Measurements from ENCODE around the gene GLIS1. TPM values are rescaled to one million over a fixed set of nuclear protein-coding genes. Genes with fewer than 3 reads are reported as not detected.

GLIS1 gene
- polyA plus RNA-seq, 3 donors: not detected

GRCh38 chr1:53716150-53716549 is 22.8 kb downstream of the GLIS1 start:
- H3K9me3 Mint-ChIP-seq: no peaks in the 10 kb centered on the region
- Histone ChIP-seq H2AFZ (ENCODE audit: insufficient read depth, low read depth, low read length, poor library complexity, severe bottlenecking) (no peak overlapping the region), H3K9ac (ENCODE audit: insufficient read depth, low read length, poor library complexity, severe bottlenecking) (no peak overlapping the region), H3K4me2 (replicated peaks; ENCODE audit: extremely low read depth, low read length, poor library complexity, severe bottlenecking) (no peak overlapping the region), H3K9me3 (replicated peaks in 1 of 2; ENCODE audit: control insufficient read depth in 1 of 2, insufficient read depth in 1 of 2, low read length in 2 of 2) (no peaks in the 10 kb centered on the region), H3K36me3 (replicated peaks in 1 of 2; ENCODE audit: control insufficient read depth in 1 of 2, insufficient read depth in 2 of 2, low read length in 2 of 2) (no peaks in the 10 kb centered on the region), H4K20me1 (ENCODE audit: insufficient read depth, low read length) (no peaks in the 10 kb centered on the region), H3K27ac (ENCODE audit: low read depth in 1 of 2, low read length in 2 of 2) (no peak overlapping the region), H3K4me3 (replicated peaks in 1 of 3; ENCODE audit: low read depth in 2 of 3, low read length in 3 of 3) (no peak overlapping the region), H3K27me3 (ENCODE audit: control insufficient read depth in 2 of 2, insufficient read depth in 2 of 2, low read length in 2 of 2) (no peaks in the 10 kb centered on the region), H3K79me2 (ENCODE audit: insufficient read depth, low read length) (no peaks in the 10 kb centered on the region), H3K4me1 (ENCODE audit: control insufficient read depth in 1 of 2, insufficient read depth in 2 of 2, low read length in 2 of 2) (no peaks in the 10 kb centered on the region)
- H3K36me3 Mint-ChIP-seq: no peaks in the 10 kb centered on the region
- intact Hi-C loops (cut with micrococcal nuclease): no loop called here
- no peak for TF ChIP-seq CTCF (IDR thresholded peaks at IDR 0.05)
- DNase-seq: no peak
- H3K4me3 Mint-ChIP-seq: no peak overlapping the region
- H3K4me1 Mint-ChIP-seq: no peaks in the 10 kb centered on the region
- H3K27ac Mint-ChIP-seq: no peak overlapping the region
- peaks cover 0 to 2% (median 1%) of the 10 kb centered on the region in 3 donors for H3K27me3 Mint-ChIP-seq (ENCODE audit: low read depth in 3 of 3)
- 86% methylated on average over 2 of the region's 5 CpGs for WGBS (ENCODE audit: insufficient coverage)

GRCh38 chr1:53715478-53715877 is 23.5 kb downstream of the GLIS1 start:
- Histone ChIP-seq H2AFZ (ENCODE audit: insufficient read depth, low read depth, low read length, poor library complexity, severe bottlenecking) (no peak overlapping the region), H3K9ac (ENCODE audit: insufficient read depth, low read length, poor library complexity, severe bottlenecking) (no peak overlapping the region), H4K20me1 (ENCODE audit: insufficient read depth, low read length) (no peaks in the 10 kb centered on the region), H3K9me3 (replicated peaks in 1 of 2; ENCODE audit: control insufficient read depth in 1 of 2, insufficient read depth in 1 of 2, low read length in 2 of 2) (no peaks in the 10 kb centered on the region), H3K4me2 (replicated peaks; ENCODE audit: extremely low read depth, low read length, poor library complexity, severe bottlenecking) (no peak overlapping the region), H3K36me3 (replicated peaks in 1 of 2; ENCODE audit: control insufficient read depth in 1 of 2, insufficient read depth in 2 of 2, low read length in 2 of 2) (no peaks in the 10 kb centered on the region), H3K4me3 (replicated peaks in 1 of 3; ENCODE audit: low read depth in 2 of 3, low read length in 3 of 3) (no peak overlapping the region), H3K4me1 (ENCODE audit: control insufficient read depth in 1 of 2, insufficient read depth in 2 of 2, low read length in 2 of 2) (no peaks in the 10 kb centered on the region), H3K27me3 (ENCODE audit: control insufficient read depth in 2 of 2, insufficient read depth in 2 of 2, low read length in 2 of 2) (no peaks in the 10 kb centered on the region), H3K27ac (ENCODE audit: low read depth in 1 of 2, low read length in 2 of 2) (no peak overlapping the region), H3K79me2 (ENCODE audit: insufficient read depth, low read length) (no peaks in the 10 kb centered on the region)
- H3K36me3 Mint-ChIP-seq: no peaks in the 10 kb centered on the region
- no peak overlapping the region for H3K27ac Mint-ChIP-seq
- intact Hi-C loops (cut with micrococcal nuclease): no loop called here
- H3K27me3 Mint-ChIP-seq (ENCODE audit: low read depth in 3 of 3): peaks cover 0 to 2% (median 1%) of the 10 kb centered on the region in 3 donors
- H3K9me3 Mint-ChIP-seq: no peaks in the 10 kb centered on the region
- no peak for TF ChIP-seq CTCF (IDR thresholded peaks at IDR 0.05)
- WGBS (ENCODE audit: insufficient coverage): 82% methylated on average over 11 of the region's 11 CpGs
- no peaks in the 10 kb centered on the region for H3K4me1 Mint-ChIP-seq
- no peak for DNase-seq
- no peak overlapping the region for H3K4me3 Mint-ChIP-seq
